Mucosa of rectum (tissue), 2 donors: Measurements from ENCODE around the gene MT1H.

ENCODE experiments used
- H3K27ac ChIP-seq, 2 donors: one replicate each; pipeline ENCODE4 v1.7.0; 2013; ENCODE audit warnings: inconsistent platforms in 2 of 2, low read depth in 2 of 2, low read length in 2 of 2
- H3K27me3 ChIP-seq, 2 donors: one replicate each; pipeline ENCODE4 v1.7.0; 2013; ENCODE audit warnings: low read length in 2 of 2; ENCODE audit not compliant: control insufficient read depth in 2 of 2, insufficient read depth in 2 of 2
- H3K36me3 ChIP-seq, 2 donors: one replicate each; pipeline ENCODE4 v1.7.0; 2013; ENCODE audit warnings: low read length in 2 of 2; ENCODE audit not compliant: control insufficient read depth in 2 of 2, insufficient read depth in 2 of 2
- H3K4me1 ChIP-seq, 2 donors: one replicate each; pipeline ENCODE4 v1.7.0; 2013; ENCODE audit warnings: low read length in 2 of 2, mild to moderate bottlenecking in 1 of 2; ENCODE audit not compliant: control insufficient read depth in 2 of 2, insufficient read depth in 2 of 2
- H3K4me3 ChIP-seq, 2 donors: one replicate each; pipeline ENCODE4 v1.7.0; 2013; ENCODE audit warnings: low read length in 2 of 2
- H3K9ac ChIP-seq, 2 donors: one replicate each; pipeline ENCODE4 v1.7.0; 2013; ENCODE audit warnings: low read length in 2 of 2, low read depth in 1 of 2, mild to moderate bottlenecking in 1 of 2
- H3K9me3 ChIP-seq, 2 donors: one replicate each; pipeline ENCODE4 v1.7.0; 2013; ENCODE audit warnings: low read length in 2 of 2; ENCODE audit not compliant: control insufficient read depth in 2 of 2
- donor health status: healthy.
- donor health status: Normal muscosa, but diverticular disease.

The MT1H gene

DNA sequence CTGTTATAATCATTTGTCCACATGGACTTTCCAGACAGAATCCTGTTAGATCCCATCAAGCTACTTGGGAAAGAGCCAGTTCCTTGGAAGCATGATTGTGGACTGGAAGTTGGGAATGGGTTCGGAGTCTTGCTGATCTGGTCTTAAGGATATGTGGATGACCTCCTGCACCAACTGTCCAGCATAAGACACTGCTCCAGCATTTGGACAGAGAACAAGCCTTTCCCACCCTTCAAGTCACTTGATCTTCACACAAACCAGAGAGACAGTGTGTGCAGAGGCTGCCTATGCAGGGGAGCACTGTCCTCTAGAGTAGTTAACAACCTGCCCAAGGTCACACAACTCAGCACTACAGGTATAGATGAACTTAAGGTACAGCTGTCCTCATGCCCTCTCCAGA, 23.8 kb upstream of the MT1H start:
- peaks cover 0 to 16% of the 10 kb centered on the region in 2 donors for H3K27me3 ChIP-seq
- no peak overlapping the region for H3K9ac ChIP-seq
- peaks cover 32 to 35% of the 10 kb centered on the region in 2 donors for H3K4me1 ChIP-seq
- H3K4me3 ChIP-seq = no peak overlapping the region
- H3K27ac ChIP-seq = no peak overlapping the region
- H3K36me3 ChIP-seq = no peaks in the 10 kb centered on the region
- H3K9me3 ChIP-seq = no peaks in the 10 kb centered on the region

DNA sequence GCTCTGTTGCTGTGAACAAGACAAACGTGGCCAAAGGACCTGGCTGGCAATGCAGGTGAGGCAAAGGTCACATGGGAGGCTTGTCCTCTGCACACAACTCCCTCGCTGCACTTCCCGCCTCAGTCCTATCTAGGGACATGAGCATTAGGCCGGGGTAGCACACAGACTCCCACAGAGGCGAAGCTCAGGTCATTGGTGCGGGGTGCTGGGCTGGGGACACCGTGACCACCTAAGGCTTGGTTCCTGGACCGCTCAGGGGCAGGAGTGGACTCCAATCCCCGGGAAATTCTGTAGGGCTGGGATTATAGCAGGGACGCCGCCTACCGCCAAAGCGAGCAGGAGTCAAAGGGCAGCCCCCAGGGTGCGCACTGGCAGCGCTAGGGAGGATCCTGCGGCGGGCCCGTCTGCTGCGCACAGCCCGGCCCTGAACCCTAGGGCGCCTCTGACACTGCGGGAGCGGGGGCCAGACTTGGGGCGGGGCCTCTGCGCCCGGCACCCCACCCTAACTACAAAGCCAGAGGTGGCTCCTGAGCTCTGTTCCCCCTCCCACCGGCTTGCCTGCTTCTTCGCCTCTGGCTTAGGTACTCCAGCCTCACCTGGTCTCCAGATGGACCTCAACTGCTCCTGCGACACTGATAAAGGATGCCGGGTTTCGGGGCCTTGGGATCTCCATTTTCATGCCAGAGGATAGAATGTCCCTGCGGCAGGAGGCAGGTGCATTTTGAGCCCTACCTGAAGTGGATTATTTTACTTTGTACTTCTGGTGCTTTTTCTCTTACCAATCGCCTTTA, 21.8 kb upstream of the MT1H start:
- peak overlapping the region; percentile 21 to 29 for H3K9ac ChIP-seq

DNA sequence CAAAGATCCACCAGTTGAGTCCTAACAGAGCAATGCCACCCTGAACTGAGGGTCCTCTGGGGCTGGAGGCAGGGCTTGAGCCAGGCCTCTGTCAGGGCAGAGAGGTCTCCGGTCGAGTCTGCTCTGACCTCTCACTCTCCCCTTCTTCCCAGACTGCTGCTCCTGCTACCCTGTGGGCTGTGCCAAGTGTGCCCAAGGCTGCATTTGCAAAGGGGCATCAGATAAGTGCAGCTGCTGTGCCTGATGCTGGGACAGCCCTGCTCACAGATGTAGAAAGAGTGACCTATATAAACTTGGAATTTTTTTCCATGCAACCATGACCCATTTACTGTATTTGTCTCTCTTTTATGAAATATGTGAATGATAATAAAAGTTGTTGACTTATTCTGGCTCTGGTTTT, 20.3 kb upstream of the MT1H start:
- Histone ChIP-seq H3K9ac (no peak overlapping the region), H3K36me3 (no peaks in the 10 kb centered on the region), H3K27me3 (peaks cover 0 to 12% of the 10 kb centered on the region in 2 donors), H3K4me1 (peaks cover 20 to 22% of the 10 kb centered on the region in 2 donors), H3K9me3 (no peaks in the 10 kb centered on the region), H3K27ac (peak overlapping the region in 1 of 2 donors; percentile 44), H3K4me3 (no peak overlapping the region)

More for the DNA sequence above, 21.8 kb upstream of the MT1H start:
- Histone ChIP-seq H3K4me1 (peaks cover 29 to 33% of the 10 kb centered on the region in 2 donors), H3K9me3 (no peaks in the 10 kb centered on the region), H3K27me3 (peaks cover 0 to 12% of the 10 kb centered on the region in 2 donors), H3K36me3 (no peaks in the 10 kb centered on the region), H3K4me3 (peak overlapping the region in 1 of 2 donors; percentile 13), H3K27ac (peak overlapping the region; percentile 57 to 68)

DNA sequence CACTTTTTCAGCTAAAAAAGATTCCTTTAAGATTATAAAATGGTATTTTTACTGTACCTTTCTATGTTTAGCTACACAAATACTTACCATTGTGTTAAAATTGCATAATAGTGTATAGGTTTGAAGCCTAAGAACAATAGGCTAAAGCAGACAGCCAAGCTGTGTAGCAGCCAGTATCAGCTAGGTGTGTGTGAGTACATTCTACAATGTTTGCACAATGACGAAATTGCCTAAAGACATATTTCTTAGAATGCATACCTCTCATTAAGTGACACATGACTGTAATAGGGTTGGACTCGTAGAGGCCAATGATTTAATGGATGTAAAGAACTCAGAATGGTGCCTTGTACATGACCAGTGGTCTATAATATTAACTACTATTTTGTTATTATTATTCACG, 19.8 kb upstream of the MT1H start:
- peaks cover 0 to 12% of the 10 kb centered on the region in 2 donors for H3K27me3 ChIP-seq
- H3K9me3 ChIP-seq = no peaks in the 10 kb centered on the region
- peak overlapping the region; percentile 4 to 44 for H3K27ac ChIP-seq
- H3K36me3 ChIP-seq = no peaks in the 10 kb centered on the region
- no peak overlapping the region for H3K4me3 ChIP-seq
- peaks cover 20 to 22% of the 10 kb centered on the region in 2 donors for H3K4me1 ChIP-seq
- H3K9ac ChIP-seq = peak overlapping the region; percentile 12 to 17

DNA sequence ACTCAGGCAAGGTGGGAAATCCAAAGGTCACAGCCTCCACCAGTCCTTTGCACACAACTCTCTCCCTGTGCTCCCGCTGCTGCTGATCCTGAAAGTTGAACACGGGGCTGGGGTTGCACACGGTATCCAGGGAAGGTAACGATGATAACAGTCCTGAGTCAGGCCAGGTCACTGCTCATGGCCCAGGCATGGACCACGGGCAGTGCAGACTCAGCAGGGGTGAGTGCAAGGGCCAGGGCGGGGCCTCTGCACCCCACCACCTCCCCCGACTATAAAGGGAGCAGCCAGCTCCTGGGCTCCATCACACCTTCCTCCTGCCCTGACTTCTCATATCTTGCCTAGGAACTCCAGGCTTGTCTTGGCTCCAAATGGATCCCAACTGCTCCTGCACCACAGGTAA, 18.0 kb upstream of the MT1H start, which contains the start of gene MT1B:
Gene MT1B, plus strand, starts transcription at position 301 of the 400 bp plus-strand sequence. Its CDS starts 68 bp downstream, at position 369.
- H3K4me3 ChIP-seq = no peak within 1 kb of the TSS
- H3K9ac ChIP-seq = no peak within 1 kb of the TSS
- H3K36me3 ChIP-seq = no peaks in the 10 kb centered on the region
- H3K4me1 ChIP-seq = peaks cover 20 to 22% of the 10 kb centered on the region in 2 donors
- peaks cover 0 to 6% of the 10 kb centered on the region in 2 donors for H3K27me3 ChIP-seq
- H3K9me3 ChIP-seq = no peaks in the 10 kb centered on the region
- H3K27ac ChIP-seq = no peak within 1 kb of the TSS

DNA sequence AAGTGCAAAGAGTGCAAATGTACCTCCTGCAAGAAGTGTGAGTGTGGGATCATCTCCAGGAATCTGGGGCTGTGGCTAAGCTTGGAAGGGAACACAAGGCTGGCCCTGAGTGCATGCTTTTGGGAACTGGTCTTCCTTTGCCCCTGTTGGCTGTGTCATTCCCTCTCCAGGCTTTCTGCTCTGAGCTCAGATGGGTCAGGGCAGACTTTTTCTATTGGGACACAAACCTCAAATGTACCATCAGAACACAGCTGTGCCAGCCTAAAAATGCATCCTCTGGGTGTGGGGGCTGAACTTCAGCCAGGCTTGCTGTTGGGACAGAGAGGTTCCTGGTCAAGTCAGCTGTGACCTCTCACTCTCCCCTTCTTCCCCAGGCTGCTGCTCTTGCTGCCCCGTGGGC, 17.0 kb upstream of the MT1H start:
- peaks cover 0 to 3% of the 10 kb centered on the region in 2 donors for H3K27me3 ChIP-seq
- H3K27ac ChIP-seq = no peak overlapping the region
- H3K36me3 ChIP-seq = no peaks in the 10 kb centered on the region
- H3K9me3 ChIP-seq = no peaks in the 10 kb centered on the region
- no peak overlapping the region for H3K9ac ChIP-seq
- H3K4me3 ChIP-seq = no peak overlapping the region
- peaks cover 18 to 19% of the 10 kb centered on the region in 2 donors for H3K4me1 ChIP-seq

DNA sequence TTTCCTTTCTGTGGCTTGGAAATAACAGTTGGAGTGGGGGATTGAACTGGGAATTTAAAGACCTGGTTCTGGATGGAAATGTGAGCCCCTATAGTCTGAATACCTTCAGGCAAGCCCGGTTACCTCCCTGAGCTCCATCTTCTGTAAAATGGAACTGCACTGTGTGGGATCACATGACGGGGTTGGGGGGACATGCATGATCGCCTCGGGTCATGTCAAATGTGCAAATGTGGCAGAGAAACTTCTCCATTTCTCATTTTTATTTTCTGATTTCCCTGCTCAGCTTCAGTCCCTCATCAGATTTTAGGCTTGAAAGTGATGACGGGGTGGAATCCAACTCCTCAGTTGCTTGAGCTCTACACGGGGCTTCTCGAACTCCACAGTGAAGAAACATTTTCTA, 16.4 kb upstream of the MT1H start:
- peaks cover 0 to 2% of the 10 kb centered on the region in 2 donors for H3K27me3 ChIP-seq
- no peak overlapping the region for H3K4me3 ChIP-seq
- no peak overlapping the region for H3K27ac ChIP-seq
- no peaks in the 10 kb centered on the region for H3K36me3 ChIP-seq
- H3K9me3 ChIP-seq = no peaks in the 10 kb centered on the region
- H3K4me1 ChIP-seq = peaks cover 12 to 21% of the 10 kb centered on the region in 2 donors
- no peak overlapping the region for H3K9ac ChIP-seq

DNA sequence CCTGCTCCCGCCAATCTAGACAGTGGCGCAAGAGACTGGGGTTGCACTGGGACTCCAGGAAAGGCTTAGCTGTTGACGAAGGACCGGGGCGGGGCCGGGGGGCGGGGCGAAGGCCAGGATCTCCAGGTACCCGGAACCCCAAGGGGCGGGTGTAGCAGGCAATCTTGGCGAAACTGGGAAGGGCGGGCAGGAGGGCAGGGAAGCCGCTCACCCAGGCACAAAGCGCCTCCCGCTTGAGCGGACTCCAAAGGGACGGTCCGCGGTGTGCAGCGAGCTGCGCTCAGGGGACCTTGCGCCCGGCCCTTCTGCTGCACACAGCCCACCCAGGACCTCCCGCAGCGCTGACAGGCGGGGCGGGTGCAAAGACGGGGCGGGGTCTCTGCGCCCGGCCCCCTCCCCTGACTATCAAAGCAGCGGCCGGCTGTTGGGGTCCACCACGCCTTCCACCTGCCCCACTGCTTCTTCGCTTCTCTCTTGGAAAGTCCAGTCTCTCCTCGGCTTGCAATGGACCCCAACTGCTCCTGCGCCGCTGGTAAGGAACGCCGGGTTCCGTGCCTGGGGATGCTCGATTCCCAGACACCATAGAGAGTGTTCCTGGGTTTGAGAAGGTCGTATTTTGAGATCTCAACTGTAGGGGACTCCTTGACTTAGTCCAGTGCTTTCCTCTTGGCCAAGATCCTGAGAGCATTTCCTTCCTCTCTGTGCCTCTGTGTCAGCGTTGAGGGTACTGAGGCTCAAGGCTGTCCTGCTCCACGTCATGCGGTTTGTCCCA, 11.9 kb upstream of the MT1H start, which contains the start of gene MT1F:
Gene MT1F, plus strand, starts transcription at position 405 of the 772 bp plus-strand sequence. Its CDS starts 100 bp downstream, at position 505.
- Histone ChIP-seq H3K36me3 (peaks cover 7 to 9% of the 10 kb centered on the region in 2 donors), H3K4me3 (peak within 1 kb of the TSS; percentile 82 to 88), H3K9me3 (no peaks in the 10 kb centered on the region), H3K4me1 (peaks cover 6 to 16% of the 10 kb centered on the region in 2 donors), H3K27me3 (peaks cover 0 to 2% of the 10 kb centered on the region in 2 donors), H3K27ac (peak within 1 kb of the TSS; percentile 84 to 91), H3K9ac (peak within 1 kb of the TSS; percentile 76 to 89)

DNA sequence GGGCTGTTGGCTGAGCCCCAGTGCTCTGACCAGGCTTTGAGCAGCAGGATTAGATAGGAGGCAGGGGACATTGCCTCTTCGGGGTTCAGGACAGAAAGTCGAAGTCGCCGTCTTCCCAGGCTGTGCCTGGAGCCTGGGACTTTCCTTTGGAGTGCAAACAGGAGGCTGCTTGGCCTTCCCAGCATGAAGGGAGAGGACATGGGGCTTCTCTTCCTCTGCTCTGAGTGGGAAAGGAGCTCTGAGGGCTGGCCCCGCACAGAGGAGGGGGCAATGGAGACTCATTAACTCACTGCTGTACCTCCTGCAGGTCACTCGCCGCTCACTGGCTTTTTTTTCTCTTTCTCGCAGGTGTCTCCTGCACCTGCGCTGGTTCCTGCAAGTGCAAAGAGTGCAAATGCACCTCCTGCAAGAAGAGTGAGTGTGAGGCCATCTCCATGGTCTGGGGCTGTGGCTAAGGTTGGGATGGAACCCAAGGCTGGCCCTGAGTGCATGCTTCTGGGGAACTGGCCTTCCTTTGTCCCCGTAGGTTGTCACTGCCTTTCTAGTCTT, 11.2 kb upstream of the MT1H start:
- peak overlapping the region; percentile 84 to 91 for H3K27ac ChIP-seq
- H3K27me3 ChIP-seq = peaks cover 0 to 2% of the 10 kb centered on the region in 2 donors
- peaks cover 7 to 9% of the 10 kb centered on the region in 2 donors for H3K36me3 ChIP-seq
- H3K9me3 ChIP-seq = no peaks in the 10 kb centered on the region
- peak overlapping the region; percentile 82 to 88 for H3K4me3 ChIP-seq
- peaks cover 6 to 16% of the 10 kb centered on the region in 2 donors for H3K4me1 ChIP-seq
- H3K9ac ChIP-seq = peak overlapping the region; percentile 76 to 89
